IMR-90 (cell line): ENCODE measurements around the gene CLCN6. TPM values are rescaled to one million over a fixed set of nuclear protein-coding genes. Genes with fewer than 3 reads are reported as not detected.

Source experiments
- ATAC-seq: fragments of 200-7000 bp; cut with Tn5 transposase; 2 replicates; pipeline ENCODE4 v1.9.1; 2020; ENCODE audit warnings: low read depth, mild to moderate bottlenecking, moderate library complexity
- BruUV-seq: library from RNA; stranded (reverse); fragments of 400-500 nt; replicated peaks from 2 replicates; lab custom pipeline; 2021; lab: Mats Ljungman, UMichigan
- CTCF ChIA-PET: fragments of 300-600 bp; formaldehyde crosslinking; extraction: SDS; loops from one replicate; lab custom pipeline; 2021; ENCODE audit warnings: antibody characterized with exemption; lab: Yijun Ruan, JAX
- POLR2A ChIA-PET: fragments of 300-600 bp; sonication (Branson Sonifier 250); formaldehyde crosslinking; loops from one replicate; lab custom pipeline; 2022; ENCODE audit warnings: antibody characterized with exemption; ENCODE audit not compliant: unreplicated experiment; lab: Charles Lee
- DNase-seq: peaks from one replicate; pipeline ENCODE4 v3.0.0; 2013
- H2AFZ ChIP-seq: replicated peaks from 2 replicates; pipeline ENCODE3; 2013; ENCODE audit warnings: low read length, mild to moderate bottlenecking; ENCODE audit not compliant: poor library complexity
- H2AK5ac ChIP-seq: 2 replicates; pipeline ENCODE4 v1.6.1; 2013; ENCODE audit warnings: low read depth, low read length, inconsistent platforms
- H2AK9ac ChIP-seq: replicated peaks from 2 replicates; pipeline ENCODE3; 2013; ENCODE audit warnings: mild to moderate bottlenecking, low read depth, low read length, moderate library complexity; ENCODE audit not compliant: poor library complexity
- H2BK120ac ChIP-seq: 2 replicates; pipeline ENCODE4 v1.6.1; 2013; ENCODE audit warnings: low read depth, low read length, inconsistent platforms
- H2BK15ac ChIP-seq: 3 replicates; pipeline ENCODE4 v1.6.1; 2013; ENCODE audit warnings: low read depth, low read length, inconsistent platforms
- H2BK20ac ChIP-seq: 2 replicates; pipeline ENCODE4 v1.6.1; 2013; ENCODE audit warnings: low read depth, mild to moderate bottlenecking, inconsistent platforms, low read length, moderate library complexity
- H2BK5ac ChIP-seq: 2 replicates; pipeline ENCODE4 v1.6.1; 2013; ENCODE audit warnings: mild to moderate bottlenecking, low read depth, low read length, inconsistent platforms; ENCODE audit not compliant: poor library complexity, severe bottlenecking
- H3K14ac ChIP-seq: replicated peaks from 2 replicates; pipeline ENCODE4 v1.6.1; 2013; ENCODE audit warnings: low read depth, low read length, inconsistent platforms
- H3K18ac ChIP-seq: 2 replicates; pipeline ENCODE4 v1.6.1; 2013; ENCODE audit warnings: low read depth, low read length, control low read depth
- H3K23ac ChIP-seq: 2 replicates; pipeline ENCODE4 v1.6.1; 2013; ENCODE audit warnings: low read depth, low read length, inconsistent platforms
- H3K27ac ChIP-seq: 2 replicates; pipeline ENCODE4 v1.5.1; 2013; ENCODE audit warnings: mild to moderate bottlenecking, control low read depth, low read length; ENCODE audit not compliant: insufficient read depth
- H3K27me3 ChIP-seq: 2 replicates; pipeline ENCODE4 v1.6.1; 2013; ENCODE audit warnings: low read length; ENCODE audit not compliant: control insufficient read depth, insufficient read depth
- H3K36me3 ChIP-seq: 2 replicates; pipeline ENCODE4 v1.6.1; 2013; ENCODE audit warnings: low read length, mixed read lengths; ENCODE audit not compliant: control insufficient read depth, insufficient read depth
- H3K4ac ChIP-seq: 2 replicates; pipeline ENCODE4 v1.6.1; 2013; ENCODE audit warnings: low read depth, low read length, inconsistent platforms
- H3K4me1 ChIP-seq: 2 replicates; pipeline ENCODE4 v1.6.1; 2013; ENCODE audit warnings: low read length, mixed read lengths; ENCODE audit not compliant: control insufficient read depth, insufficient read depth
- H3K4me2 ChIP-seq: 2 replicates; pipeline ENCODE4 v1.6.1; 2013; ENCODE audit warnings: low read depth, mild to moderate bottlenecking, control low read depth, low read length, moderate library complexity
- H3K4me3 ChIP-seq: 2 replicates; pipeline ENCODE4 v1.5.1; 2013; ENCODE audit warnings: low read depth, mild to moderate bottlenecking, control low read depth, low read length, moderate library complexity; ENCODE audit not compliant: insufficient read depth
- H3K56ac ChIP-seq: 2 replicates; pipeline ENCODE4 v1.6.1; 2013; ENCODE audit warnings: low read length, inconsistent platforms; ENCODE audit not compliant: insufficient read depth; ENCODE audit errors: extremely low read depth
- H3K79me1 ChIP-seq, 2 experiments: 2 replicates each; pipeline ENCODE4 v1.6.1; 2013; ENCODE audit warnings: low read length in 2 of 2, inconsistent platforms in 1 of 2, low read depth in 1 of 2
- H3K9ac ChIP-seq: 2 replicates; pipeline ENCODE4 v1.6.1; 2013; ENCODE audit warnings: low read depth, low read length, control low read depth
- H3K9me1 ChIP-seq: 2 replicates; pipeline ENCODE4 v1.6.1; 2013; ENCODE audit warnings: low read length, inconsistent platforms; ENCODE audit not compliant: insufficient read depth
- H3K9me3 ChIP-seq: 2 replicates; pipeline ENCODE4 v1.6.1; 2013; ENCODE audit warnings: low read length; ENCODE audit not compliant: control insufficient read depth, insufficient read depth
- H4K20me1 ChIP-seq: 2 replicates; pipeline ENCODE4 v1.6.1; 2013; ENCODE audit warnings: low read length, inconsistent platforms; ENCODE audit not compliant: insufficient read depth
- H4K5ac ChIP-seq: 2 replicates; pipeline ENCODE4 v1.6.1; 2013; ENCODE audit warnings: mild to moderate bottlenecking, low read depth, low read length, control low read depth
- H4K8ac ChIP-seq, 2 experiments: 2 replicates each; pipeline ENCODE4 v1.6.1; 2013; ENCODE audit warnings: low read depth in 2 of 2, low read length in 2 of 2, control low read depth in 1 of 2, inconsistent platforms in 1 of 2
- H4K91ac ChIP-seq: 2 replicates; pipeline ENCODE4 v1.6.1; 2013; ENCODE audit warnings: low read depth, low read length, inconsistent platforms; ENCODE audit not compliant: insufficient read depth
- CHD1 ChIP-seq: IDR thresholded peaks from 2 replicates; pipeline ENCODE4 v1.6.1; 2012; ENCODE audit warnings: low read depth, low read length, improper control_type of control experiment
- MXI1 ChIP-seq: IDR thresholded peaks from 2 replicates; pipeline ENCODE4 v1.6.1; 2012; ENCODE audit warnings: low read depth, mild to moderate bottlenecking, low read length, moderate library complexity, borderline replicate concordance
- RAD21 ChIP-seq: IDR thresholded peaks from 2 replicates; pipeline ENCODE4 v1.6.1; 2012; ENCODE audit warnings: low read length, improper control_type of control experiment
- RFX5 ChIP-seq: IDR thresholded peaks from 2 replicates; pipeline ENCODE4 v1.8.0; 2012; ENCODE audit warnings: low read depth, mild to moderate bottlenecking, low read length, moderate library complexity
- WGBS, 2 experiments: methylation state at CpG; one replicate each; pipeline versions ENCODE4 v1.1.5 to v1.1.7; 2013; ENCODE audit warnings: missing lambda C conversion rate in 2 of 2; ENCODE audit not compliant: insufficient read length in 1 of 2; ENCODE audit errors: extremely low coverage in 2 of 2; 5-methylcytosine and 5-hydroxymethylcytosine counted together
- dilution Hi-C: fragments of 300-500 bp; cut with HindIII; formaldehyde crosslinking; loops from one replicate; pipeline ENCODE4 v1.14.3; 2018; ENCODE audit warnings: low sequenced_read_pairs; ENCODE audit not compliant: unreplicated experiment
- in situ Hi-C: fragments of 300-500 bp; cut with MboI; formaldehyde crosslinking; loops from 3 replicates; pipeline ENCODE4 v1.14.3; 2019; ENCODE audit warnings: low sequenced_read_pairs, inconsistent platforms, mixed read lengths
- intact Hi-C: fragments of 100-400 bp; cut with micrococcal nuclease; formaldehyde crosslinking; loops from 2 replicates; pipeline ENCODE4 v1.10.0; 2022
- polyA plus RNA-seq, 3 experiments: library from polyadenylated mRNA; depleted of rRNA; stranded (reverse); fragments of >200 nt; gene quantifications; 2 replicates each; pipeline ENCODE4 v1.2.3, GENCODE V29; 2012; ENCODE audit warnings: low replicate concordance in 1 of 3
- total RNA-seq: library from RNA; depleted of rRNA; stranded (reverse); fragments of >200 nt; gene quantifications from 2 replicates; pipeline ENCODE4 v1.2.3, GENCODE V29; 2012

The CLCN6 gene
- total and polyA plus RNA-seq, 2 of the 4 experiments (the other 2 are of a cell fraction) = 4.1 to 10.6 TPM

DNA sequence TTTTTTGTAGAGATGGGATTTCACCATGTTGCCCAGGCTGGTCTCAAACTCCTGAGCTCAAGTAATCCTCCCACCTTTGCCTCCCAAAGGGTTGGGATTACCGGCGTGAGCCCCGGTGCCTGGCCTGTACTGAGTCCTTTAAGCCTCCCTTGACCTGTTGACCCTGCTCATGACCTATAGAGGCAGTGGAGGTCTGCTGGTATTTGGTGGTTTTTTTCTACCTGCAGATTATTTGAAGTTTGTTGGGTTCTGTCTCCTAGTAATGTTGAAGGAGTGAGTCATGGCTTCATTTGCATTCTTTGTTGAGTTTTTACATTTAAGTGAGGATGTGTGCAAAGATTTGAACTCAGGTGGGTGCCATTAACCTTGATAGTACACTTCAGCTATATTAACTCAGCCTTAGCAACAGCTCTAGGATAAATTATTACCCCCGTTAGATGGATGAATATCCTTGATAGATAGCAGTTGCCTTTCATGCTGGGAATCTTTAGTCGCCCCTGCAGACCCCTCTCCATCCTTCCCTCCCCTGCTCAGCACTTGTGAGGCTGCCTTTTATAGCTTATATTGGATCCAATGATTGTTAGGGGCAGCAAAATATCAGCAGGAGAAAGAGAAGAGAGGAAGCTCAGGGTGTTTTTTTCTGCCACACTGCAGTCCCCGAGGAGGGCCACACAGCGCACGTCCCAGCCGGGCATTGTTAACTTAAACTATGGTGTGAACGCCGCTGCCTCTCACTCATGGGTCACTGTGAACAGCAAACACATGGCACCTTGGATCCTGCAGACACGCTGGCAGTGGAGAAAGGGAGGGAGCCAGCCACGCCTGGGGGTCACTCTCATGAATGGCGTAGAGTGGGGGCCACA is 67.6 kb downstream of the CLCN6 start:
- CTCF ChIA-PET = no interaction called here
- dilution Hi-C loops (no loop called here), in situ Hi-C loops (no loop called here), intact Hi-C loops (no loop called here)
- Histone ChIP-seq H3K14ac (no peak overlapping the region), H3K79me1 (no peaks in the 10 kb centered on the region), H3K4me3 (no peak overlapping the region), H2AK9ac (no peak overlapping the region), H3K18ac (no peak overlapping the region), H2AK5ac (no peak overlapping the region), H3K9me3 (no peaks in the 10 kb centered on the region), H3K4ac (no peak overlapping the region), H3K23ac (no peak overlapping the region), H3K27me3 (peaks cover 58% of the 10 kb centered on the region), H3K4me1 (no peaks in the 10 kb centered on the region), H4K8ac (no peak overlapping the region), H3K9ac (no peak overlapping the region), H2AFZ (no peak overlapping the region), H3K4me2 (no peak overlapping the region), H2BK20ac (no peak overlapping the region), H3K27ac (no peak overlapping the region), H3K9me1 (no peaks in the 10 kb centered on the region), H2BK120ac (no peak overlapping the region), H3K56ac (no peak overlapping the region), H4K91ac (no peak overlapping the region), H3K36me3 (no peaks in the 10 kb centered on the region), H4K5ac (no peak overlapping the region), H4K20me1 (no peaks in the 10 kb centered on the region), H2BK5ac (no peak overlapping the region), H2BK15ac (no peak overlapping the region)
- BruUV-seq = no TSS peak
- no peak for ATAC-seq
- POLR2A ChIA-PET = no interaction called here
- DNase-seq = no peak
- 33% methylated on average over 3 of the region's 14 CpGs; no CpG with 5 or more reads in 1 of the 2 experiments for whole genome bisulfite sequencing, 2 experiments
- TF ChIP-seq MXI1 (no peak), RFX5 (no peak), CHD1 (no peak), RAD21 (no peak)
